COLO668 (cell line): ENCODE measurements around the gene LEF1.
"Not testable (repeated sequence)": the region's sequence is repeated elsewhere in the genome, so short reads cannot be mapped to it uniquely, and the experiment has no call there.

Source experiments
- DNase-seq: peaks from one replicate; lab custom pipeline; 2025; ENCODE audit not compliant: unreplicated experiment; lab: John Stamatoyannopoulos, UW

Gene LEF1

GRCh38 chr4:108037884-108038283 lies 130.8 kb downstream of the LEF1 start:
- DNase-seq: no peak

GRCh38 chr4:108036213-108036612 lies 132.5 kb downstream of the LEF1 start:
- no peak for DNase-seq

- DNase-seq: no peak
Measured at GRCh38 chr4:108035691-108036090, 133.0 kb downstream of the LEF1 start.

- no peak for DNase-seq
Measured at GRCh38 chr4:108034565-108034964, 134.2 kb downstream of the LEF1 start.

GRCh38 chr4:108033348-108033747 lies 135.4 kb downstream of the LEF1 start:
- DNase-seq: no peak

GRCh38 chr4:108031427-108032083 lies 137.2 kb downstream of the LEF1 start:
- DNase-seq: no peak

GRCh38 chr4:108030332-108030731 lies 138.4 kb downstream of the LEF1 start:
- DNase-seq: peak; percentile 38

GRCh38 chr4:108029731-108030130 lies 139.0 kb downstream of the LEF1 start:
- DNase-seq: no peak

GRCh38 chr4:108029016-108029720 lies 139.6 kb downstream of the LEF1 start:
- DNase-seq: no peak

GRCh38 chr4:108024878-108025165 lies 143.9 kb downstream of the LEF1 start:
- no peak for DNase-seq

GRCh38 chr4:108024085-108024877 lies 144.5 kb downstream of the LEF1 start:
- DNase-seq: no peak

- DNase-seq: no peak
Measured at GRCh38 chr4:108018884-108019187, 149.9 kb downstream of the LEF1 start.

GRCh38 chr4:108018040-108018883 lies 150.5 kb downstream of the LEF1 start:
- DNase-seq: peak; percentile 73

GRCh38 chr4:108013955-108014354 lies 154.8 kb downstream of the LEF1 start:
- no peak for DNase-seq

GRCh38 chr4:108013327-108013726 lies 155.4 kb downstream of the LEF1 start:
- no peak for DNase-seq

GRCh38 chr4:108012382-108012781 lies 156.3 kb downstream of the LEF1 start:
- not testable (repeated sequence) for DNase-seq

GRCh38 chr4:108010167-108010566 lies 158.6 kb downstream of the LEF1 start:
- DNase-seq: no peak

GRCh38 chr4:108008721-108009120 lies 160.0 kb downstream of the LEF1 start:
- DNase-seq: no peak

- no peak for DNase-seq
Measured at GRCh38 chr4:108007984-108008383, 160.7 kb downstream of the LEF1 start.

GRCh38 chr4:108006361-108006760 lies 162.4 kb downstream of the LEF1 start:
- DNase-seq: no peak

- no peak for DNase-seq
Measured at GRCh38 chr4:108005807-108006206, 162.9 kb downstream of the LEF1 start.
